Breast epithelium (tissue), 4 donors: ENCODE data around the gene VWC2L. TPM values are rescaled to one million over a fixed set of nuclear protein-coding genes. Genes with fewer than 3 reads are reported as not detected.

Experiments used
- DNase-seq, 2 donors: peaks; one replicate each; pipeline ENCODE4 v3.0.0-alpha.2; 2019; ENCODE audit warnings: low spot score in 2 of 2
- H3K27ac ChIP-seq, 2 donors: fragments of 200-600 bp; sonication (generic) in 1 of 2; one replicate each; pipeline ENCODE4 v1.5.1; 2016 to 2019; ENCODE audit warnings: mild to moderate bottlenecking in 1 of 2
- H3K27me3 ChIP-seq, 2 donors: fragments of 200-600 bp; sonication (generic) in 1 of 2; one replicate each; pipeline versions ENCODE4 v1.5.1 to v1.6.0; 2017 to 2019; ENCODE audit warnings: control low read depth in 1 of 2, mild to moderate bottlenecking in 1 of 2
- H3K36me3 ChIP-seq: fragments of 200-600 bp; one replicate; pipeline ENCODE4 v1.5.1; 2019
- H3K4me1 ChIP-seq, 2 donors: fragments of 200-600 bp; sonication (generic); one replicate each; pipeline ENCODE4 v1.5.1; 2016 to 2019; ENCODE audit warnings: control low read depth in 1 of 2
- H3K4me3 ChIP-seq, 3 donors: fragments of 200-600 bp; sonication (generic); 1 replicate in 2 of 3; 2 replicates in 1 of 3; pipeline ENCODE4 v1.5.1; 2016 to 2019; ENCODE audit warnings: mild to moderate bottlenecking in 3 of 3, moderate library complexity in 2 of 3
- H3K9me3 ChIP-seq, 2 donors: fragments of 200-600 bp; sonication (generic) in 1 of 2; one replicate each; pipeline ENCODE4 v1.5.1; 2016 to 2019; ENCODE audit warnings: control low read depth in 1 of 2
- CTCF ChIP-seq, 3 donors: fragments of 450-650 bp; IDR thresholded peaks; one replicate each; pipeline ENCODE4 v1.5.1; 2016 to 2017; ENCODE audit warnings: antibody characterized with exemption in 3 of 3, mild to moderate bottlenecking in 3 of 3, moderate library complexity in 3 of 3
- POLR2A ChIP-seq: fragments of 450-650 bp; IDR thresholded peaks from one replicate; pipeline ENCODE4 v1.6.1; 2016; ENCODE audit warnings: antibody characterized with exemption, mild to moderate bottlenecking, moderate library complexity
- POLR2AphosphoS5 ChIP-seq, 3 donors: sonication (generic); formaldehyde crosslinking; IDR thresholded peaks; one replicate each; pipeline ENCODE4 v1.6.1; 2017; ENCODE audit warnings: antibody characterized with exemption in 3 of 3
- intact Hi-C: fragments of 100-400 bp; cut with DNase I; formaldehyde crosslinking; loops from one replicate; pipeline ENCODE4 v1.15.1; 2023; ENCODE audit warnings: low total_unique reads
- total RNA-seq, 3 donors: library from RNA; depleted of rRNA; stranded (reverse); fragments of >200 nt; gene quantifications; one replicate each; pipeline ENCODE4 v1.1.0, GENCODE V29; 2016

The VWC2L gene
- under 1 TPM in 1 of 3 donors, not detected in 2; 0.15 TPM for total RNA-seq

GRCh38 chr2:214410918-214411554 lies at the start of gene VWC2L:
Gene VWC2L, plus strand, starts transcription at chr2:214411054. Its CDS starts 3,140 bp downstream, at chr2:214414194.
- DNase-seq: peak; percentile 21 to 67
- H3K36me3 ChIP-seq: no peaks in the 10 kb centered on the region
- intact Hi-C loops: loop anchor here (5.0 kb wide), 1 partner anchor 201 kb away; no protein-coding TSS in a partner anchor
- no peaks in the 10 kb centered on the region for H3K27me3 ChIP-seq
- no peaks in the 10 kb centered on the region for H3K9me3 ChIP-seq
- no peaks in the 10 kb centered on the region for H3K4me1 ChIP-seq
- no peak within 1 kb of the TSS for H3K4me3 ChIP-seq
- no peak within 1 kb of the TSS for H3K27ac ChIP-seq
- TF ChIP-seq POLR2AphosphoS5 (IDR thresholded peaks at IDR 0.05) (no peak), POLR2A (no peak), CTCF (IDR thresholded peaks at IDR 0.05) (no peak)

- Histone ChIP-seq H3K36me3 (no peaks in the 10 kb centered on the region), H3K4me1 (no peaks in the 10 kb centered on the region), H3K27ac (no peak overlapping the region), H3K4me3 (no peak overlapping the region), H3K27me3 (no peaks in the 10 kb centered on the region), H3K9me3 (peaks cover 0 to 18% of the 10 kb centered on the region in 2 donors)
- DNase-seq: no peak
- TF ChIP-seq POLR2AphosphoS5 (IDR thresholded peaks at IDR 0.05) (no peak), POLR2A (no peak), CTCF (IDR thresholded peaks at IDR 0.05) (no peak)
- intact Hi-C loops: no loop called here
Measured at GRCh38 chr2:214361116-214361515, 49.7 kb upstream of the VWC2L start.

GRCh38 chr2:214365549-214365948 lies 45.3 kb upstream of the VWC2L start:
- Histone ChIP-seq H3K36me3 (no peaks in the 10 kb centered on the region), H3K4me3 (no peak overlapping the region), H3K9me3 (no peaks in the 10 kb centered on the region), H3K27me3 (no peaks in the 10 kb centered on the region), H3K27ac (no peak overlapping the region), H3K4me1 (no peaks in the 10 kb centered on the region)
- DNase-seq: no peak
- TF ChIP-seq POLR2A (no peak), CTCF (IDR thresholded peaks at IDR 0.05) (no peak), POLR2AphosphoS5 (IDR thresholded peaks at IDR 0.05) (no peak)
- intact Hi-C loops: no loop called here

GRCh38 chr2:214367171-214367570 lies 43.7 kb upstream of the VWC2L start:
- intact Hi-C loops: no loop called here
- no peaks in the 10 kb centered on the region for H3K4me1 ChIP-seq
- no peaks in the 10 kb centered on the region for H3K36me3 ChIP-seq
- TF ChIP-seq POLR2A (no peak), CTCF (IDR thresholded peaks at IDR 0.05) (no peak), POLR2AphosphoS5 (IDR thresholded peaks at IDR 0.05) (no peak)
- no peaks in the 10 kb centered on the region for H3K9me3 ChIP-seq
- no peak overlapping the region for H3K27ac ChIP-seq
- no peak for DNase-seq
- no peak overlapping the region for H3K4me3 ChIP-seq
- H3K27me3 ChIP-seq: no peaks in the 10 kb centered on the region

- intact Hi-C loops: no loop called here
- TF ChIP-seq POLR2A (no peak), POLR2AphosphoS5 (IDR thresholded peaks at IDR 0.05) (no peak), CTCF (IDR thresholded peaks at IDR 0.05) (no peak)
- Histone ChIP-seq H3K4me3 (no peak overlapping the region), H3K9me3 (no peaks in the 10 kb centered on the region), H3K4me1 (no peaks in the 10 kb centered on the region), H3K27ac (no peak overlapping the region), H3K36me3 (no peaks in the 10 kb centered on the region), H3K27me3 (no peaks in the 10 kb centered on the region)
- no peak for DNase-seq
Measured at GRCh38 chr2:214376618-214377285, 34.1 kb upstream of the VWC2L start.
